K562 (cell line): ENCODE measurements around the gene SYT13. TPM values are rescaled to one million over a fixed set of nuclear protein-coding genes. Genes with fewer than 3 reads are reported as not detected.

Source experiments
- ATAC-seq: fragments of 200-7000 bp; cut with Tn5 transposase; 3 replicates; pipeline ENCODE4 v1.9.1; 2020; ENCODE audit warnings: moderate library complexity
- BruUV-seq: library from RNA; stranded (reverse); fragments of 400-500 nt; replicated peaks from 2 replicates; lab custom pipeline; 2021; lab: Mats Ljungman, UMichigan
- CTCF ChIA-PET: fragments of 300-600 bp; formaldehyde crosslinking; extraction: SDS; loops from one replicate; lab custom pipeline; 2021; ENCODE audit warnings: low intra/inter-chr PET ratio; lab: Yijun Ruan, JAX
- POLR2A ChIA-PET: fragments of 300-600, 350-650 bp; sonication (Branson Sonifier 250); formaldehyde crosslinking; extraction: SDS; loops from one replicate; lab custom pipeline; 2021; ENCODE audit warnings: antibody characterized with exemption, inconsistent platforms; lab: Yijun Ruan, JAX
- DNase-seq, 4 experiments: peaks; one replicate each; pipeline versions ENCODE4 v3.0.0 to v3.0.0-alpha.2; 2011 to 2018; ENCODE audit warnings: low spot score in 3 of 4, mixed read lengths in 3 of 4; ENCODE audit errors: extremely low read depth in 1 of 4
- FAIRE-seq: peaks from 2 replicates; lab custom pipeline; 2011; peaks lifted over from hg19 to GRCh38; lab: Jason Lieb, UNC
- H2AFZ ChIP-seq: 2 replicates; pipeline ENCODE4 v1.6.0; 2011; ENCODE audit warnings: low read depth, low read length, control low read depth, inconsistent platforms
- H3K27ac ChIP-seq: fragments of 200-600 bp; 3 replicates; pipeline ENCODE4 v1.8.0; 2011; ENCODE audit warnings: low read depth, mild to moderate bottlenecking, control low read depth, inconsistent platforms, low read length, moderate library complexity, mixed read lengths; ENCODE audit errors: extremely low read depth
- H3K27me3 ChIP-seq, 2 experiments: fragments of 300-600 bp in 1 of 2; 2 replicates in 1 of 2; 3 replicates in 1 of 2; pipeline versions ENCODE4 v1.6.0 to v1.8.0; 2011; ENCODE audit warnings: inconsistent platforms in 2 of 2, low read length in 2 of 2, mild to moderate bottlenecking in 1 of 2, mixed read lengths in 1 of 2, moderate library complexity in 1 of 2; ENCODE audit not compliant: control insufficient read depth in 2 of 2, insufficient read depth in 2 of 2
- H3K36me3 ChIP-seq: fragments of 300-600 bp; 3 replicates; pipeline ENCODE4 v1.8.0; 2011; ENCODE audit warnings: mild to moderate bottlenecking, low read length, inconsistent platforms; ENCODE audit not compliant: control insufficient read depth, insufficient read depth
- H3K4me1 ChIP-seq, 2 experiments: fragments of 200-600 bp in 1 of 2; replicated peaks in 1 of 2; 2 replicates in 1 of 2; 3 replicates in 1 of 2; pipeline versions ENCODE4 v1.5.1 to v1.8.0; 2011; ENCODE audit warnings: inconsistent platforms in 2 of 2, low read length in 2 of 2, mild to moderate bottlenecking in 1 of 2, mixed read lengths in 1 of 2, moderate library complexity in 1 of 2; ENCODE audit not compliant: control insufficient read depth in 2 of 2, insufficient read depth in 2 of 2
- H3K4me2 ChIP-seq: 2 replicates; pipeline ENCODE4 v1.6.1; 2011; ENCODE audit warnings: low read length, control low read depth, inconsistent platforms, mixed read lengths; ENCODE audit not compliant: insufficient read depth
- H3K4me3 ChIP-seq: fragments of 200-600 bp; sonication (generic), shearing (Covaris generic); 2 replicates; pipeline ENCODE4 v1.5.1; 2016; ENCODE audit warnings: control low read depth, inconsistent platforms
- H3K79me2 ChIP-seq: fragments of 200-600 bp; 3 replicates; pipeline ENCODE4 v1.8.0; 2011; ENCODE audit warnings: low read length, inconsistent platforms; ENCODE audit not compliant: control insufficient read depth, insufficient read depth
- H3K9ac ChIP-seq, 2 experiments: 2 replicates each; pipeline versions ENCODE4 v1.6.0 to v1.6.1; 2011; ENCODE audit warnings: low read depth in 2 of 2, low read length in 2 of 2, control low read depth in 1 of 2, inconsistent platforms in 1 of 2, mild to moderate bottlenecking in 1 of 2, mixed read lengths in 1 of 2; ENCODE audit not compliant: insufficient read depth in 1 of 2
- H3K9me1 ChIP-seq: one replicate; pipeline ENCODE4 v1.6.0; 2011; ENCODE audit warnings: inconsistent platforms, mild to moderate bottlenecking, low read length, moderate library complexity; ENCODE audit not compliant: control insufficient read depth, insufficient read depth
- H3K9me3 ChIP-seq: replicated peaks from 2 replicates; pipeline ENCODE4 v1.5.1; 2011; ENCODE audit warnings: low read depth, low read length, inconsistent platforms; ENCODE audit not compliant: control insufficient read depth, insufficient read depth
- H4K20me1 ChIP-seq: replicated peaks from 2 replicates; pipeline ENCODE4 v1.6.1; 2011; ENCODE audit warnings: low read length, inconsistent platforms, mixed read lengths; ENCODE audit not compliant: control insufficient read depth, insufficient read depth
- ARID2 ChIP-seq: fragments of 450-650 bp; IDR thresholded peaks from 2 replicates; pipeline ENCODE4 v1.6.1; 2017; ENCODE audit warnings: antibody characterized with exemption, mild to moderate bottlenecking
- BMI1 ChIP-seq: fragments of 150-350 bp; IDR thresholded peaks from 2 replicates; pipeline ENCODE4 v1.6.1; 2014; ENCODE audit warnings: low read length
- GABPB2 ChIP-seq: fragments of 250-450 bp; sonication (Bioruptor Pico); conservative IDR thresholded peaks from 2 replicates; pipeline ENCODE4 v1.5.1; 2021; ENCODE audit warnings: mild to moderate bottlenecking
- ID3 ChIP-seq, 2 experiments: fragments of 250-450 bp in 1 of 2; fragments of 450-650 bp in 1 of 2; sonication (Bioruptor Pico) in 1 of 2; IDR thresholded peaks; 2 replicates each; pipeline versions ENCODE4 v1.6.1 to v1.8.0; 2016 to 2021; ENCODE audit warnings: mild to moderate bottlenecking in 2 of 2, moderate library complexity in 2 of 2, missing compliant biosample characterization in 1 of 2, missing genetic modification characterization in 1 of 2
- LARP7 ChIP-seq: fragments of 450-650 bp; IDR thresholded peaks from 2 replicates; pipeline ENCODE4 v1.6.1; 2016
- POLR2G ChIP-seq: fragments of 200-400 bp; formaldehyde crosslinking; IDR thresholded peaks from 2 replicates; pipeline ENCODE4 v1.6.1; 2017; ENCODE audit warnings: low read depth, mild to moderate bottlenecking, antibody characterized with exemption, low read length, moderate library complexity
- PTTG1 ChIP-seq: fragments of 450-650 bp; IDR thresholded peaks from 2 replicates; pipeline ENCODE4 v1.6.1; 2016; ENCODE audit warnings: low read depth, mild to moderate bottlenecking, missing genetic modification characterization, missing compliant biosample characterization
- TOE1 ChIP-seq, 2 experiments: fragments of 450-650 bp in 1 of 2; sonication (generic) in 1 of 2; formaldehyde crosslinking in 1 of 2; IDR thresholded peaks; 2 replicates each; pipeline versions ENCODE4 v1.7.1 to v1.8.0; 2016 to 2022; ENCODE audit warnings: borderline replicate concordance in 2 of 2, mild to moderate bottlenecking in 2 of 2, antibody characterized with exemption in 1 of 2, inconsistent platforms in 1 of 2, low read depth in 1 of 2, missing genetic modification reagents in 1 of 2, moderate library complexity in 1 of 2
- ZNF431 ChIP-seq: sonication (generic); formaldehyde crosslinking; IDR thresholded peaks from 2 replicates; pipeline ENCODE4 v1.8.0; 2022; ENCODE audit warnings: mild to moderate bottlenecking, missing genetic modification reagents
- ZSCAN29 ChIP-seq: fragments of 450-650 bp; IDR thresholded peaks from 2 replicates; pipeline ENCODE4 v1.6.1; 2017
- WGBS: fragments of 100-300 bp; shearing (Covaris generic); methylation state at CpG from one replicate; pipeline ENCODE4 v1.1.6; 2016; ENCODE audit warnings: low coverage, mixed read lengths; ENCODE audit not compliant: insufficient coverage; ENCODE audit errors: missing lambda C conversion rate; 5-methylcytosine and 5-hydroxymethylcytosine counted together
- in situ Hi-C: fragments of 300-500 bp; cut with MboI; formaldehyde crosslinking; loops from 4 replicates; pipeline ENCODE4 v1.15.0; 2018; ENCODE audit warnings: inconsistent platforms, mixed read lengths
- intact Hi-C: fragments of 100-400 bp; cut with micrococcal nuclease; formaldehyde crosslinking; loops from 2 replicates; pipeline ENCODE4 v1.14.2; 2022
- polyA plus RNA-seq, 8 experiments: library from polyadenylated mRNA; depleted of rRNA in 4 of 8; stranded (reverse) in 5 of 8; unstranded in 3 of 8; fragments of >200 nt; fragmentation: Nextera tagmentation in 2 of 8; fragmentation: Illumina TruSeq in 1 of 8; extraction: Ambion mirVana in 2 of 8; extraction: Trizol in 1 of 8; gene quantifications; 2 replicates each; pipeline versions ENCODE4 v1.2.1 to v1.2.3, GENCODE V29; 2011 to 2014; ENCODE audit warnings: inconsistent platforms in 1 of 8, missing spikeins in 1 of 8
- total RNA-seq, 7 experiments: library from RNA; depleted of rRNA in 6 of 7; stranded (reverse); fragments of >200 nt in 6 of 7; fragmentation: Illumina TruSeq in 2 of 7; extraction: Trizol in 2 of 7; gene quantifications; 2 replicates each; pipeline versions ENCODE4 v1.2.1 to v1.2.3, GENCODE V29; 2011 to 2021; ENCODE audit warnings: low replicate concordance in 1 of 7
- TF ChIP-seq, protein P1 (sequence below): sonication (generic); formaldehyde crosslinking; IDR thresholded peaks from 2 replicates; pipeline ENCODE4 v1.9.0; 2022; ENCODE audit warnings: mild to moderate bottlenecking, missing genetic modification reagents
- TF ChIP-seq, protein P2 (sequence below): fragments of 200-800 bp; sonication (Bioruptor generic); IDR thresholded peaks from 2 replicates; pipeline ENCODE4 v1.6.1; 2016; ENCODE audit warnings: missing genetic modification characterization, missing compliant biosample characterization

SYT13 gene
- total and polyA plus RNA-seq, 9 of the 15 experiments (the other 6 are each of a cell fraction or from before 2014, with no cell fraction given) = under 0.01 to 0.13 (median 0.08) TPM; not detected in 2

- no TSS peak for BruUV-seq
- FAIRE-seq = no peak
- 2% methylated on average over 4 of the region's 4 CpGs for WGBS
- Histone ChIP-seq H3K4me1 (peaks cover 0 to 10% of the 10 kb centered on the region in 2 experiments; a peak in 1 of 5 replicates), H4K20me1 (peaks cover 14% of the 10 kb centered on the region), H3K9me1 (peaks cover 3% of the 10 kb centered on the region), H3K4me2 (no peak overlapping the region), H3K9me3 (no peaks in the 10 kb centered on the region), H3K9ac (no peak overlapping the region), H3K4me3 (no peak overlapping the region), H3K36me3 (no peaks in the 10 kb centered on the region), H3K79me2 (no peaks in the 10 kb centered on the region), H3K27ac (no peak overlapping the region), H2AFZ (no peak overlapping the region), H3K27me3 (peaks cover 2 to 34% of the 10 kb centered on the region in 2 experiments; a peak in 3 of 5 replicates)
- ChIA-PET CTCF (no interaction called here), POLR2A (interaction anchor here (0.6 to 0.8 kb wide), 2 partner anchors 221 to 236 kb away, joined by 3 read pairs; no protein-coding TSS in a partner anchor)
- ATAC-seq = no peak
- intact Hi-C loops (loop anchor here (10.0 kb wide), 1 partner anchor 120 kb away; no protein-coding TSS in a partner anchor), in situ Hi-C loops (no loop called here)
- no peak for DNase-seq
- TF ChIP-seq ID3 (CRISPR knock-in tag; IDR thresholded peaks at IDR 0.05) (no peak), ID3 (tag; IDR thresholded peaks at IDR 0.05) (no peak), POLR2G (no peak), ZSCAN29 (no peak), BMI1 (no peak), PTTG1 (no peak), GABPB2 (CRISPR knock-in tag) (no peak), ZNF431 (CRISPR knock-in tag) (no peak), ARID2 (no peak), LARP7 (no peak), TOE1 (IDR thresholded peaks at IDR 0.05; ENCODE audit: borderline replicate concordance) (no peak), TOE1 (CRISPR knock-in tag; IDR thresholded peaks at IDR 0.05; ENCODE audit: borderline replicate concordance, low read depth) (no peak)
- TF ChIP-seq, protein P1, sequence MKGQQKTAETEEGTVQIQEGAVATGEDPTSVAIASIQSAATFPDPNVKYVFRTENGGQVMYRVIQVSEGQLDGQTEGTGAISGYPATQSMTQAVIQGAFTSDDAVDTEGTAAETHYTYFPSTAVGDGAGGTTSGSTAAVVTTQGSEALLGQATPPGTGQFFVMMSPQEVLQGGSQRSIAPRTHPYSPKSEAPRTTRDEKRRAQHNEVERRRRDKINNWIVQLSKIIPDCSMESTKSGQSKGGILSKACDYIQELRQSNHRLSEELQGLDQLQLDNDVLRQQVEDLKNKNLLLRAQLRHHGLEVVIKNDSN (CRISPR knock-in tag) = no peak
- TF ChIP-seq, protein P2, sequence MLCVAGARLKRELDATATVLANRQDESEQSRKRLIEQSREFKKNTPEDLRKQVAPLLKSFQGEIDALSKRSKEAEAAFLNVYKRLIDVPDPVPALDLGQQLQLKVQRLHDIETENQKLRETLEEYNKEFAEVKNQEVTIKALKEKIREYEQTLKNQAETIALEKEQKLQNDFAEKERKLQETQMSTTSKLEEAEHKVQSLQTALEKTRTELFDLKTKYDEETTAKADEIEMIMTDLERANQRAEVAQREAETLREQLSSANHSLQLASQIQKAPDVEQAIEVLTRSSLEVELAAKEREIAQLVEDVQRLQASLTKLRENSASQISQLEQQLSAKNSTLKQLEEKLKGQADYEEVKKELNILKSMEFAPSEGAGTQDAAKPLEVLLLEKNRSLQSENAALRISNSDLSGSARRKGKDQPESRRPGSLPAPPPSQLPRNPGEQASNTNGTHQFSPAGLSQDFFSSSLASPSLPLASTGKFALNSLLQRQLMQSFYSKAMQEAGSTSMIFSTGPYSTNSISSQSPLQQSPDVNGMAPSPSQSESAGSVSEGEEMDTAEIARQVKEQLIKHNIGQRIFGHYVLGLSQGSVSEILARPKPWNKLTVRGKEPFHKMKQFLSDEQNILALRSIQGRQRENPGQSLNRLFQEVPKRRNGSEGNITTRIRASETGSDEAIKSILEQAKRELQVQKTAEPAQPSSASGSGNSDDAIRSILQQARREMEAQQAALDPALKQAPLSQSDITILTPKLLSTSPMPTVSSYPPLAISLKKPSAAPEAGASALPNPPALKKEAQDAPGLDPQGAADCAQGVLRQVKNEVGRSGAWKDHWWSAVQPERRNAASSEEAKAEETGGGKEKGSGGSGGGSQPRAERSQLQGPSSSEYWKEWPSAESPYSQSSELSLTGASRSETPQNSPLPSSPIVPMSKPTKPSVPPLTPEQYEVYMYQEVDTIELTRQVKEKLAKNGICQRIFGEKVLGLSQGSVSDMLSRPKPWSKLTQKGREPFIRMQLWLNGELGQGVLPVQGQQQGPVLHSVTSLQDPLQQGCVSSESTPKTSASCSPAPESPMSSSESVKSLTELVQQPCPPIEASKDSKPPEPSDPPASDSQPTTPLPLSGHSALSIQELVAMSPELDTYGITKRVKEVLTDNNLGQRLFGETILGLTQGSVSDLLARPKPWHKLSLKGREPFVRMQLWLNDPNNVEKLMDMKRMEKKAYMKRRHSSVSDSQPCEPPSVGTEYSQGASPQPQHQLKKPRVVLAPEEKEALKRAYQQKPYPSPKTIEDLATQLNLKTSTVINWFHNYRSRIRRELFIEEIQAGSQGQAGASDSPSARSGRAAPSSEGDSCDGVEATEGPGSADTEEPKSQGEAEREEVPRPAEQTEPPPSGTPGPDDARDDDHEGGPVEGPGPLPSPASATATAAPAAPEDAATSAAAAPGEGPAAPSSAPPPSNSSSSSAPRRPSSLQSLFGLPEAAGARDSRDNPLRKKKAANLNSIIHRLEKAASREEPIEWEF (CRISPR knock-in tag) = no peak
Observed at GRCh38 chr11:45215098-45215865, 70.9 kb downstream of the SYT13 start.
